GM23338 (cell line): ENCODE results near the gene CYP51A1. TPM values are rescaled to one million over a fixed set of nuclear protein-coding genes. Genes with fewer than 3 reads are reported as not detected.

ENCODE experiments used
- ATAC-seq: fragments of 200-7000 bp; cut with Tn5 transposase; 3 replicates; pipeline ENCODE4 v1.9.1; 2020
- DNase-seq: peaks from one replicate; pipeline ENCODE4 v3.0.0-alpha.2; 2015; ENCODE audit warnings: low spot score
- H2AFZ ChIP-seq: fragments of 200-600 bp; sonication (generic); 2 replicates; pipeline ENCODE4 v1.8.0; 2016; ENCODE audit warnings: antibody characterized with exemption, mild to moderate bottlenecking, moderate library complexity
- H3F3A ChIP-seq: fragments of 200-600 bp; sonication (generic); replicated peaks from 2 replicates; pipeline ENCODE4 v1.8.0; 2017; ENCODE audit warnings: antibody characterized with exemption, mixed run types, low read depth
- H3K27ac ChIP-seq: fragments of 200-600 bp; sonication (generic); 2 replicates; pipeline ENCODE4 v1.6.1; 2016; ENCODE audit warnings: low read depth
- H3K27me3 ChIP-seq: fragments of 200-600 bp; sonication (generic); 2 replicates; pipeline ENCODE4 v1.8.0; 2016; ENCODE audit warnings: mild to moderate bottlenecking, mixed run types, moderate library complexity; ENCODE audit not compliant: insufficient read depth
- H3K36me3 ChIP-seq: fragments of 200-600 bp; sonication (generic); 2 replicates; pipeline ENCODE4 v1.8.0; 2016; ENCODE audit warnings: mild to moderate bottlenecking; ENCODE audit not compliant: insufficient read depth
- H3K4me1 ChIP-seq: fragments of 200-600 bp; sonication (generic); 2 replicates; pipeline ENCODE4 v1.8.0; 2016; ENCODE audit warnings: mild to moderate bottlenecking, moderate library complexity; ENCODE audit not compliant: insufficient read depth
- H3K4me2 ChIP-seq: fragments of 200-600 bp; sonication (generic); 2 replicates; pipeline ENCODE4 v1.7.1; 2017; ENCODE audit warnings: mixed run types
- H3K4me3 ChIP-seq: fragments of 200-600 bp; sonication (generic); 2 replicates; pipeline ENCODE4 v1.6.1; 2016; ENCODE audit warnings: mixed run types
- H3K79me2 ChIP-seq: fragments of 200-600 bp; sonication (generic); replicated peaks from 2 replicates; pipeline ENCODE4 v1.8.0; 2017; ENCODE audit warnings: mild to moderate bottlenecking; ENCODE audit not compliant: insufficient read depth
- H3K9me2 ChIP-seq: fragments of 200-600 bp; sonication (generic); 2 replicates; pipeline ENCODE4 v1.8.0; 2017; ENCODE audit not compliant: insufficient read depth
- H4K20me1 ChIP-seq: fragments of 200-600 bp; sonication (generic); replicated peaks from 2 replicates; pipeline ENCODE4 v1.8.0; 2017; ENCODE audit warnings: mild to moderate bottlenecking; ENCODE audit not compliant: insufficient read depth
- H3K27ac Mint-ChIP-seq: 2 replicates; pipeline ENCODE4 v1.8.0; 2020; ENCODE audit warnings: inconsistent platforms, mild to moderate bottlenecking, moderate library complexity, mixed read lengths
- H3K27me3 Mint-ChIP-seq: 3 replicates; pipeline ENCODE4 v1.8.0; 2022; ENCODE audit warnings: low read depth, mild to moderate bottlenecking, moderate library complexity, mixed read lengths, inconsistent platforms; ENCODE audit not compliant: insufficient read depth, poor library complexity
- H3K36me3 Mint-ChIP-seq: 3 replicates; pipeline ENCODE4 v1.8.0; 2021; ENCODE audit warnings: low read depth, mild to moderate bottlenecking, inconsistent platforms, moderate library complexity, mixed read lengths
- H3K4me1 Mint-ChIP-seq: 3 replicates; pipeline ENCODE4 v1.8.0; 2020; ENCODE audit warnings: mild to moderate bottlenecking, inconsistent platforms, mixed read lengths
- H3K4me3 Mint-ChIP-seq: 3 replicates; pipeline ENCODE4 v1.8.0; 2021; ENCODE audit warnings: moderate library complexity, mild to moderate bottlenecking, inconsistent platforms, mixed read lengths
- H3K9me3 Mint-ChIP-seq: 3 replicates; pipeline ENCODE4 v1.8.0; 2020; ENCODE audit warnings: moderate library complexity, mild to moderate bottlenecking, inconsistent platforms, mixed read lengths
- EZH2 ChIP-seq: fragments of 200-600 bp; sonication (generic); IDR thresholded peaks from one replicate; pipeline ENCODE4 v1.8.0; 2017; ENCODE audit warnings: antibody characterized with exemption, mild to moderate bottlenecking, low read depth; ENCODE audit not compliant: unreplicated experiment
- EZH2phosphoT487 ChIP-seq: fragments of 200-600 bp; sonication (generic); IDR thresholded peaks from one replicate; pipeline ENCODE4 v1.8.1; 2018; ENCODE audit warnings: antibody characterized with exemption; ENCODE audit not compliant: unreplicated experiment
- JUNB ChIP-seq: IDR thresholded peaks from one replicate; pipeline ENCODE4 v1.6.1; 2016; ENCODE audit warnings: antibody characterized with exemption; ENCODE audit not compliant: unreplicated experiment
- NANOG ChIP-seq: IDR thresholded peaks from 2 replicates; pipeline ENCODE4 v1.6.1; 2016; ENCODE audit warnings: antibody characterized with exemption, borderline replicate concordance
- POLR2AphosphoS5 ChIP-seq: IDR thresholded peaks from 2 replicates; pipeline ENCODE4 v1.6.1; 2016; ENCODE audit warnings: antibody characterized with exemption, low read depth
- REST ChIP-seq: IDR thresholded peaks from one replicate; pipeline ENCODE4 v1.6.1; 2018; ENCODE audit warnings: antibody characterized with exemption; ENCODE audit not compliant: unreplicated experiment
- ZNF331 ChIP-seq: fragments of 250-450 bp; sonication (Bioruptor Pico); IDR thresholded peaks from 2 replicates; pipeline ENCODE4 v1.5.0; 2020; ENCODE audit warnings: low read depth, mild to moderate bottlenecking, moderate library complexity
- ZNF462 ChIP-seq: fragments of 250-450 bp; sonication (Bioruptor Pico); IDR thresholded peaks from 2 replicates; pipeline ENCODE4 v1.5.0; 2020; ENCODE audit warnings: mild to moderate bottlenecking, moderate library complexity
- polyA plus RNA-seq: library from polyadenylated mRNA; unstranded; fragments of >200 nt; fragmentation: Nextera tagmentation; extraction: Ambion mirVana; gene quantifications from 2 replicates; pipeline ENCODE4 v1.2.1, GENCODE V29; 2016
- total RNA-seq: library from RNA; depleted of rRNA; stranded (reverse); fragments of >200 nt; shearing (Covaris generic); gene quantifications from 2 replicates; pipeline ENCODE4 v1.2.3, GENCODE V29; 2014
- TF ChIP-seq, protein P1 (sequence below), 2 experiments: fragments of 200-600 bp in 1 of 2; sonication (generic) in 1 of 2; conservative IDR thresholded peaks; 2 replicates each; pipeline versions ENCODE4 v1.5.1 to v1.6.1; 2016 to 2017; ENCODE audit warnings: antibody characterized with exemption in 2 of 2, low read depth in 2 of 2, mild to moderate bottlenecking in 2 of 2, moderate library complexity in 1 of 2

The CYP51A1 gene
- total and polyA plus RNA-seq, 2 experiments from 2014 or later = 65.6 to 163 TPM

GRCh38 chr7:92155108-92155739 lies 20.9 kb upstream of the CYP51A1 start (continued):
- TF ChIP-seq REST = no peak
- no peak for TF ChIP-seq EZH2phosphoT487
- TF ChIP-seq POLR2AphosphoS5 = no peak

- Histone ChIP-seq H3K27me3 (no peaks in the 10 kb centered on the region), H3K27ac (no peak overlapping the region), H3K36me3 (no peaks in the 10 kb centered on the region), H3K9me2 (no peaks in the 10 kb centered on the region), H2AFZ (no peak overlapping the region), H3K4me2 (no peak overlapping the region), H3K79me2 (no peaks in the 10 kb centered on the region), H3K4me1 (no peaks in the 10 kb centered on the region), H4K20me1 (no peaks in the 10 kb centered on the region), H3F3A (no peaks in the 10 kb centered on the region), H3K4me3 (no peak overlapping the region)
- Mint-ChIP-seq H3K4me1 (no peaks in the 10 kb centered on the region), H3K27me3 (peaks cover 4% of the 10 kb centered on the region), H3K9me3 (no peaks in the 10 kb centered on the region), H3K4me3 (no peak overlapping the region), H3K27ac (no peak overlapping the region), H3K36me3 (no peaks in the 10 kb centered on the region)
- DNase-seq (no peak), ATAC-seq (no peak)
- TF ChIP-seq JUNB (no peak), REST (no peak), ZNF331 (CRISPR knock-in tag) (no peak), NANOG (no peak), EZH2 (no peak), ZNF462 (CRISPR knock-in tag) (no peak)
- TF ChIP-seq, protein P1, sequence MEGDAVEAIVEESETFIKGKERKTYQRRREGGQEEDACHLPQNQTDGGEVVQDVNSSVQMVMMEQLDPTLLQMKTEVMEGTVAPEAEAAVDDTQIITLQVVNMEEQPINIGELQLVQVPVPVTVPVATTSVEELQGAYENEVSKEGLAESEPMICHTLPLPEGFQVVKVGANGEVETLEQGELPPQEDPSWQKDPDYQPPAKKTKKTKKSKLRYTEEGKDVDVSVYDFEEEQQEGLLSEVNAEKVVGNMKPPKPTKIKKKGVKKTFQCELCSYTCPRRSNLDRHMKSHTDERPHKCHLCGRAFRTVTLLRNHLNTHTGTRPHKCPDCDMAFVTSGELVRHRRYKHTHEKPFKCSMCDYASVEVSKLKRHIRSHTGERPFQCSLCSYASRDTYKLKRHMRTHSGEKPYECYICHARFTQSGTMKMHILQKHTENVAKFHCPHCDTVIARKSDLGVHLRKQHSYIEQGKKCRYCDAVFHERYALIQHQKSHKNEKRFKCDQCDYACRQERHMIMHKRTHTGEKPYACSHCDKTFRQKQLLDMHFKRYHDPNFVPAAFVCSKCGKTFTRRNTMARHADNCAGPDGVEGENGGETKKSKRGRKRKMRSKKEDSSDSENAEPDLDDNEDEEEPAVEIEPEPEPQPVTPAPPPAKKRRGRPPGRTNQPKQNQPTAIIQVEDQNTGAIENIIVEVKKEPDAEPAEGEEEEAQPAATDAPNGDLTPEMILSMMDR (conservative IDR thresholded peaks at IDR 0.05; ENCODE audit: low read depth in 2 of 2) = no peak
Observed at GRCh38 chr7:92150450-92151017, 16.3 kb upstream of the CYP51A1 start.
